HG03135 (cell line): ENCODE results near the gene GPR42.

ENCODE experiments used
- ATAC-seq: cut with Tn5 transposase; IDR thresholded peaks from one replicate; pipeline ENCODE4 v1.9.1; 2021; ENCODE audit warnings: mild to moderate bottlenecking, moderate library complexity; ENCODE audit not compliant: unreplicated experiment

The GPR42 gene

GRCh38 chr19:35417713-35418534 lies 47.1 kb downstream of the GPR42 start:
- ATAC-seq: no peak

- ATAC-seq: no peak
Observed at GRCh38 chr19:35419046-35419445, 48.2 kb downstream of the GPR42 start.

- ATAC-seq: no peak
Observed at GRCh38 chr19:35419805-35420204, 48.9 kb downstream of the GPR42 start.

GRCh38 chr19:35421362-35421761 lies 50.5 kb downstream of the GPR42 start:
- ATAC-seq: no peak
